Hematopoietic multipotent progenitor cell (in vitro differentiated cells): ENCODE data around the gene NMU. TPM values are rescaled to one million over a fixed set of nuclear protein-coding genes. Genes with fewer than 3 reads are reported as not detected.
"Not testable (repeated sequence)": the region's sequence is repeated elsewhere in the genome, so short reads cannot be mapped to it uniquely, and the experiment has no call there.

ENCODE experiments used
- DNase-seq, 3 donors: peaks; one replicate each; pipeline ENCODE4 v3.0.0-alpha.2; 2011 to 2015; ENCODE audit warnings: low read depth in 2 of 3, low spot score in 2 of 3
- total RNA-seq: library from RNA; depleted of rRNA; stranded (reverse); fragments of >200 nt; gene quantifications from one replicate; pipeline ENCODE4 v1.2.3, GENCODE V29; 2012

NMU gene
- total RNA-seq, 1 donor: 1.1 TPM

DNA sequence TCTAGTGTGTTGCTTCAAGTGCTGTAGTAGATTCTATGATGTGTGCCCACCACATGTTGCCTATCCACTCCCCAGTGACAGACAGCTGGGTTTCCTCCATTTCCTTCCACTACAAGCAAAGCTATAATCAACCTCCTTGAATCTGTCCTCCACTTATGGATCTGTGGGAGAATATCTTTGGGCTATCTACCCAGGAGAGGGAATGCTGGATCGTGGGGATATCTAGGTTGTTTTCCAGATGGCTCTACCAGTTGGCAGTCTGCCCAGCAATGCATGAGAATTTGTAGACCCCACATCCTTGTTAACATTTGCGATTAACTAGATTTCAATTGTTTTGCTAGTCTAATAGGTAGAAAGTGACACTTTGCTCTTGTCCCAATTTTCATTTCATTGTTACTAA, 10.3 kb downstream of the NMU start:
- DNase-seq: no peak

DNA sequence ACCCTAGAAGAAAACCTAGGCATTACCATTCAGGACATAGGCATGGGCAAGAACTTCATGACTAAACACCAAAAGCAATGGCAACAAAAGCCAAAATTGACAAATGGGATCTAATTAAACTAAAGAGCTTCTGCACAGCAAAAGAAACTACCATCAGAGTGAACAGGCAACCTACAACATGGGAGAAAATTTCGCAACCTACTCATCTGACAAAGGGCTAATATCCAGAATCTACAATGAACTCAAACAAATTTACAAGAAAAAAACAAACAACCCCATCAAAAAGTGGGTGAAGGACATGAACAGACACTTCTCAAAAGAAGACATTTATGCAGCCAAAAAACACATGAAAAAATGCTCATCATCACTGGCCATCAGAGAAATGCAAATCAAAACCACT, 12.0 kb downstream of the NMU start:
- DNase-seq: not testable (repeated sequence)

DNA sequence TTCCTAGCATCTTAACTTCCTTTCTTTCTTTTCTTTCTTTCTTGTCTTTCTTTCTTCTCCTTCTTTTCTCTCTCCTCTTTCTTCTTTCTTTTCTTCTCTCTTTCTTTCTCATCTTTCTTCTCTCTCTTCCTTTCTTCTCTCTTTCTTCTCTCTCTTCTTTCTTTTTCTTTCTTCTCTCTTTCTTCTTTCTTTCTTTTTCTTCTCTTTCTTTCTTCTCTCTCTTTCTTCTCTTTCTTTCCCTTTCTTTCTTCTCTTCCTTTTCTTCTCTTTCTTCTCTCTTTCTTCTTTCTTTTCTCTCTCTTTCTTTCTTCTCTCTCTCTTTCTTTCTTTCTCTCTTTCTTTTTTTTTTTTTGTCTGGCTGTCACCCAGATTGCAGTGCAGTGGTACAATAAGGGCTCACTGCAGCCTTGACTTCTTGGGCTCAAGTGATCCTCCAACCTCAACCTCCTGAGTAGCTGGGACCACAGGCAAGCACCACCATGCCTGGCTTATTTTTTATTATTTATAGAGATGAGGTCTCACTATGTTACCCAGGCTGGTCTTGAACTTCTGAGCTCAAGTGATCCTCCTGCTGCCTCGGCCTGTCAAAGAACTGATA, 17.5 kb downstream of the NMU start:
- DNase-seq: no peak

DNA sequence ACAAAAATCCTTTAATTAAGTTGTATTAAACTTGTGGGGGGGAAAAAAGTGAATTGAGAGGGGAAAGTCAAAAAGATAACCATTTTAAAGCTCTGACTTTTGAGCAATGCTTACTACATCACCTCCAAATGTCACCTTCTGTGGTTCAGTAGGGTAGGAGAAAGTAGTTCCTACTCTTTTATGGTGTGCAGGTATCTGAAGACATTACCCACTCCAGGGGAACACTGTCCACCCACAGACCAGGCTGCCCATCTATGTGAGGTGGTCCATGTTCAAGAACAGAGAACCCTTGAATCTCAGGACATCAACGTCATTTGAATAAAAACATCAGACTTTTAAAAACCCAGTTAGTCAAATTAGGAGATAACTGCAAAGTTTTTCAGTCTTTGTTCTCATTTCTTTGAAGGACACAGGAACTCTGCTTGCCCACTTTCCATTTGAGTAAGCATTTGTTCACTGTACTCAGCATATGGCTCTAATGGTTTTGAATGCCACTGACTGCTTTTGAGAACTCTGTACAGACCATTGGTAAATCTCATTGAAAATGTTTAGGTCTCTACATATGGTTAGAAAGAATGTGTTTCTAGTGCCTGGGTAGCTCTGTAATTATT, 18.4 kb downstream of the NMU start:
- no peak for DNase-seq

DNA sequence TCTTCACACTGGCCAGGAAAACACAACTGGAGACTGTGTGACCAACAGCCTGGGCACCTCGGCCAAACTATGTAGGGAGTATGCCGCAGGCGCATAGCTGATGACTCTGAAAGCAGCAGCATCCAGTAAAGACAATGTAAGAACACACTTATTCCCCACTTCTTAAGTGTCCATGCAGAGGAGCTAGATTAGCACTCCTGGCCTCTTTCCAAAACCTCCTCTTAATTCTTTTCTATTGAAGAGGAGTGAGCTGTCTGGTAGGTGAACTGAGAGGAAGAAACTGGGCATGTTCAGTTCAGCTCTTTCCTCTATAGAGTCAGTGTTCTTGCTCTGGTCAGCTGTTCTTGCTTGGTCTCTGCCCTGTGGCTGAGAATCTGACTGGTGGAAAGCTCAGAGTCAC, 21.1 kb downstream of the NMU start:
- no peak for DNase-seq

DNA sequence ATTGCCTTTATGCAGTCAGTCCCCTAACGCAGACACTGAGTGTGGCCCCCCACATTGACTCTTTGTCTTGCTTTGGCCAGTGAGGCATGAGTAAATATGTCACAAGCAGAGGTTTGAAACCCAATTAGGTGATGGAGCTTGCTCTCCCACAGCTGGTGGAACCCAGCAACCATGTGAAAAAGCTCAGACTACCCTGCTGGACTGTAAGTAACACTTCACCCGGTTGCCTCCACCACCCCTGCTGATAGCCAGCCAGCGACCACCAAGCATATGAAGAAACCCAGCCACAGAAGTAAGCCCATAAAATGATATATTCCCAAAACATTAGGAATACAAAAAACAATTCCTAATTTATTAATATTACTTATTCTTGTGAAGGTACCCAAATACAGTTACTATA, 22.5 kb downstream of the NMU start:
- DNase-seq: no peak

DNA sequence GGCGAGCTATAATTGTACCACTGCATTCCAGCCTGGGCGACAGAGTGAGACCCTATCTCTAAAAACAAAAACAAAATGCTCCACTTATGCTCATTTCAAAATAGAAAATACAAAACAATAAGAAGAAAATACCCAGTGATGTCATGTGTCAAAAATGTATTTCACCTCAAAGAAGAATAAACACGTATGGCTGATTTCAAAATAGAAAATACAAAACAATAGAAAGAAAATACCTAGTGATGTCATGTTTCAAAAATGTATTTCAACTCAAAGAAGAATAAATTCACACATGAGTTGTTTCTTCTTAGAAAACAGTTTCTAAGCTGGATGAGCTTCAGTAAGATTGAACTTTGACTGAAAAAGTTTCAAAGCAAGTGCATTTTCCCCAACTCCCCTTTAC, 23.8 kb downstream of the NMU start:
- DNase-seq: no peak

DNA sequence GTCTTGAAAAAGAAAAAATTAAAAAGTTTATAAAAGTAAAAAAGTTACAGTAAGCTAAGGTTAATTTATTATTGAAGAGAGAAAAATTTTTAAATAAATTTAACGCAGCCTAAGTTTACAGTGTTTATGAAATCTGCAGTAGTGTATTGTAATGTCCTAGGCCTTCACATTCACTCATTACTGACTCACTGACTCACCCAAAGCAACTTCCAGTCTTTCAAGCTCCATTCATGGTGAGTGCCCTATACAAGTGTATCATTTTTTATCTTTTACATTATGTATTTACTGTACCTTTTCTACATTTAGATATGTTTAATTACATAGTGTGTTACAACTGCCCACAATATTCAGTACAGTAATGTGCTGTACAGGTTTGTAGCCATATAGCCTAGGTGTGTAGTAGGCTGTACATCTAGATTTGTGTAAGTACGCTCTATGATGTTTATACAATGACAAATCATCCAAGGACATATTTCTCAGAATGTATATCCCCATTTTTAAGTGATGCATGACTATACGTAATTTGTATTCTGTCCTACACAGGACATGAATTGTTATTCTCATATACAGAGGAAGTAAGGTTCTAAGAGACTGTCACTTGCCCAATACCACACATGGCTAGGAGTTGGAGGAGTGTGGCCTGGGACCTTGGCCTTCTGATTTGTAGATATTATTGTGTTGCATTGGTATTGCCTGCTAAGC, 24.6 kb downstream of the NMU start:
- no peak for DNase-seq

DNA sequence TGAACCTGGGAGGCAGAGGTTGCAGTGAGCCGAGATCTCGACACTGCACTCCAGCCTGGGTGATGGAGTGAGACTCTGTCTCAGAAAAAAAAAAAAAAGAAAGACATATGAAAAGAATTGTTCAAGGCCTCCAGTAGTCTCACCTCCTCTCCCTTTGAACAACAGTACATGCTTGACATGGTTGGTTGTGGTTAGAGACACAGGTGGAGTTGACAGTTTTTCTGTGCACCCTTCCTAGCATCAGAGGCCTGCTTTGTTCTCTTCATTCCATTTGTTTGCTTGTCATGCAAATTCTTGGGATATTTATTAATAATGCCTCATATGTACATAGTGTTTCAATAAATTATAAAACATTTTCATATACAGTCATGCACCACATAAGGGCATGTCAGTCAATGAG, 25.7 kb downstream of the NMU start:
- DNase-seq: no peak

DNA sequence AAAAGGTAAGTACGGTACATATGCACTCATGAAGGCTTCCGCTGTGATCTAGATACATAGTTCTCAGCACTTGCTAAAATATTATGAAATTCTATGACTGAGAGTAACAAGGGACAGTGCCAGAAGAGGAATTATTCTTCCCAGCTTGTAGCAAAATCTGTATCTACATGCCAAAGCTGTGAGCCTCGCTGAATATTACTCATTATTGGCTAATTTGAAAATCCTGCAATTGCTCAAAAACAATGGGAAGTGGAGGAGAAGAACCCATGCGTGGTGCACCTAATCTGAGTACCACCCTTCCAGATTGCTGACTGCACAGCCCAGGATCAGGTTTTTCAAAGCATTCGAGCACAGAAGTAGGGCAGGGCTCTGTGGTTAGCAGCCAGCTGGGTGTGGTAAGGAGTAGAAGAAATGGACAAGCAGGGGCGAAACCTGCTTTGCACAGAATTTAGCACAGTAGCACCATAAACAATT, 26.7 kb downstream of the NMU start:
- DNase-seq: no peak

DNA sequence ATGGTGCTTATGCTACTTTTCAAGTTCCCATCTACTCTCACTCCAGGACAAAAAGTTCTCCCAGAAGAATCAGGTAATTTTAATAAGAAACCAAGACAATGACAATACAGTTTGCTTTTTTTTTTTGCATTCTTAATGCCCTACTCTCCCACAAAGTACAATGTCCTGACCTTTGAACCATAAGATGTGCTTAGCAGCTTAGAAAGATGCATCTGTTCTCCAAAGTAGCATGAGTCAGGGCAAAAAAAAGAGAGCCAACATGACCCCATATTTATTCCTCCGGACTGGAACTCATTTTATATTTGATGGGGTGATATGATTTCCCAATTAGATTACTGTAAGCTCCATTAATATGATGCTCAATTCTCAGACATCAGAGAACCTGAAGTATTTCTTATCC, 27.5 kb downstream of the NMU start:
- no peak for DNase-seq

DNA sequence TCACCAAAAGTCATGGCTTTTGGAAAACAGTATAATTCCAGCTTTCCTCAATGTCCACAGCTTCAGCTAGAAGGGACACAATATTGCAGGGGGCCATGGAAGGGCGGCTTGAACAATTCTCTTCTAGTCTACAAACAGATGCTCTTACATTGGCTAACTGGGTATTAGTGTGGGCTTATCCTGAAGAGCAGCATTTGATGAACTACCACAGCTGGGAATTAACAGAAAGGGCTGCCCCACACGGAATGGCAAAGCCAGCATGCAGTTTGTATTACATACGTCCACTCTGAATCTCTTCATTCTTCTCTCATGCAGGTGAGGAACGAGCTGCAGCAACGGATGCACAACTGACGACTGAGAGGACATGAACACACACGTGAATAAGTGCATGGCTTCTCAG, 31.1 kb downstream of the NMU start:
- DNase-seq: no peak

DNA sequence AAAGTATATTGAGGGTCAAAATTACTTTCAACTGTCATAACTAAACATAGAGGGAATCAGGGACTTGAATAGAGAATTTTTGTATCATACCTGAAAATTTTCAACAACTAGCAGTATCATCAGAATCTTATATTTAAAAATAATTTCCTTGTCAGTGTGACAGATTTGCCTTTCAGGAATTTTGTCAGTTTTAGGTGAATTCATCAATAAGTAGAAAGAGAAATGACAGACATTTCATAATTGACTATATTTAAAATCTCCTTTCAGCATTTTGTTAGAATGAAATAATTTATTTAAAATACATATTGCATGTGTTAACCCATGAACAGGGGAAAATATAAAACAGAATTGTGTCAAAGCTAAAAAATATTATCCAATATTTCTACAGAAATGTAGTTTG, 35.5 kb downstream of the NMU start:
- no peak for DNase-seq

DNA sequence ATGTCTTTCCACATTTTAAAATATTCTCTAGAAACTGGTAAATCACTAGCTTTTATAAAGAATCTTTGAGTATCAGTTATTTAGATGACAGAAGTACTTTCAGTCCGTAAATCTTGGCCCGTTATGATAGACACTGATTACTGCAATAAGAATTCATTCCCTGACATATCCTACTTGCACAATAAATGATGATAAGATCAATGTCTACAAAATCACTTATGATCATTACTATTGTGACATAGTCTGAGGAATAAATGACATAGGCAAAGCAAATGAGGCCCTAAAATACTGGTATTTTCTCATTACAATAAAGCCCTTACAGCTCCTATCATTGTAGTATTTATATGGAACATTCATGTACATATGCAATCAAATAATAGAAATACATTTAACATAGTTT, 37.5 kb downstream of the NMU start:
- no peak for DNase-seq

DNA sequence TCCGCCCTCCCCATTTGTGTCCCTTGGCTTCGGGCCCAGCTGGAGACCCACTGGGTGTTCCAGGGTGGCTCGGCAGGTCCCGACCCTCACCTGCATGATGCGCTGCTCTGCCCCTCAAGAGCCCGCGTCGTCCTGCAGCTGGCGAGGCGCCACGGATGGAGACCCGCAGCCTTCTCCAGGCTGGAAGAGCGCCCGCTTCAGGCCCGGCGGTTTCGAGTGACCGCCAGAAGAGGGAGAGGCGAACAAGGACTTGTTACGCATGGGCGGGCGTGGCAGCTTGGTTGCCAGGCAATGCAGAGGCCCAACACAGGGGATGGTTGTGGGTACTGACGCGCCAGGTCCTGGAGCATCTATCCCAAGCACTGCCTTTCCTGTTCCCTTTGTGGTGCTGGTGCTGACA, 44.1 kb downstream of the NMU start, which contains the start of gene PDCL2:
Gene PDCL2, minus strand, starts transcription at position 232 of the 400 bp plus-strand sequence. Its CDS starts 136 bp downstream, at position 96.
- no peak for DNase-seq

DNA sequence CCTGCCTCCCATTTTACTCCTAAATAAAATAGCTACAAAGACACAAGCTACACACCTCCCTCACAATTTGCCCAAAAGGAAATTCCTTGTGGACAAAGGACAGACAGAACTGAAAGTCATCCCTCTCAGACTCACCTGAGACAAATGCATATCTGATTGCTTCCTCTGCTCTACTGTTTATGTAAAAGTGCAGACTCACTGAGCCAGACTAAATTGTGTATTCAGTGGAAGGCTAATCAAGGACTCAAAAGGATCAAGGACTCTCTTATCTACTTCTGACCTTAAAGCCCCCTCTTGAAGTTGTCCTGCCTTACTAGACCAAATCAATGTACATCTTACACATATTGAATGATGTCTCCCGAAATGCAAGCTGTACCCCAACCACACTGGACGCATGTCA, 47.9 kb downstream of the NMU start:
- no peak for DNase-seq

DNA sequence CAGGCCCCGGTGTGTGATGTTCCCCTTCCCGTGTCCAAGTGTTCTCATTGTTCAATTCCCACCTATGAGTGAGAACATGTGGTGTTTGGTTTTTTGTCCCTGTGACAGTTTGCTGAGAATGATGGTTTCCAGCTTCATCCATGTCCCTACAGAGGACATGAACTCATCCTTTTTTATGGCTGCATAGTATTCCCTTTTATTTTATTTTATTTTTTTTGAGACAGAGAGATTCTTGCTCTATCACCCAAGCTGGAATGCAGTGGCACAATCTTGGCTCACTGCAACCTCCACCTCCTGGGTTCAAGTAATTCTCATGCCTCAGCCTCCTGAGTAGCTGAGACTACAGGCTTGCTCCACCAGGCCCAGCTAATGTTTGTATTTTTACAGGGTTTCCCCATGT, 53.3 kb downstream of the NMU start:
- DNase-seq: not testable (repeated sequence)

DNA sequence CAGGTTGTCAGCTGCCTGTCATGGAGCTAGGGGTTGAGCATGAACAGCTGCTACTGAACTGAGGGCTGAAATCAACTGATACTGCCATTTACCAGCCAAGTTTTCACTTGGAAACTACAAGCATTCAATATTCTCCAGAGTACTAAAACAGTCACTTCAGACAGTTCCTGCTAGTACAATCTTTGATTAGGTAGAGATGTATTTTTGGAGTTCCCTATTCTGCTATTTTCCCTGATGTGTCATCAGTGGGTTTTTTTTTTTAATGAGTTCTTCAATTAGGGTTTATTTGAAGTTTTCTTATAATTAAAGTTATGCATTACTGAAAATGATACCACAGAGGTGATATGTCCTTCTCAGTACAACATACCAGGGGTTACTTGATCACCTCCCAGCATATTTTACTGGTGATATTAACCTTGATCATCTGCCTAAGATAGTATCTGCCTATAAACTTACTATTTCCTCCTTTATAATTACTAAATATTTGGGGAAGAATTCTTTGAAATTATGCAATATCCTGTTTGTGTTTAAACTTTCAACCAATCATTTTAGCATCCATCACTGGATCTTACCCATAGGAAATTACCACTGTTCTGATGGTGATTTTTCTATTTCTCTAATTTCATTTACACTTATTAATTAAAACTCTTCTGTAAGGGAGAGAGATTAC, 57.6 kb downstream of the NMU start:
- no peak for DNase-seq

DNA sequence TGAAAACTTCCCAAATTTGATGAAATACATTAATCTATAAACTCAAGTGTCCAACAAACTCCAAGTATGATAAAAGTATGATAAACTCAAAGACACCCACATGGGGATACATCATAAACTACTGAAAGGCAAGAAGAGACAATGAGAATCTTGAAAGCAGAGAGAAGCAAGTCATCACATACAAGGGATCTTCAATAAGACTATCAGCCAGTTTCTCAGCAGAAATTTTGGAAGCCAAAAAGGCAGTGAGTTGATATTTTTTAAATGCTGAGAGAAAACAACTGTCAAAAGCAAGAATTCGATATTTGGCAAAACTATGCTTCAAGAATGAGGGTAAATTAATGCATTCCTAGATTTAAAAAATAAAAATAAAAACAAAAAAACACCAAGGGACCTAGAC, 60.6 kb downstream of the NMU start:
- DNase-seq: no peak

DNA sequence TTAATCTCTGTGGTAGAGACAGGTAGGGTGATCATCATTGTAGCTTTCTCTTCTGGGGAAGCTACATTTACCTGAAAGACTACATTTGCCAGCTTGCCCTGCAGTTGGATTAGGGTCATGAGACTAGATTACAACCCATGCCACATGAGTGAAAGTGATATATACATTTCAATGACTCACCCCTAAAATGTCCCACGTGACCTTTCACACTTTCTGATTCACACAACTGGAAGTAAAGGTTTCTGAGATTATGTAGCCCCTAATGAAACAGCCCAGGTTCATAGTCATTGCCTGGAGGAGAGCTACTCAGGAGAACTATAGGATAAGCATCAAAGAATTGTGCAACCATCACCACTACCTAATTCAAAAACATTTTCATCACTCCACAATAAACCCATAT, 61.8 kb downstream of the NMU start:
- no peak for DNase-seq

DNA sequence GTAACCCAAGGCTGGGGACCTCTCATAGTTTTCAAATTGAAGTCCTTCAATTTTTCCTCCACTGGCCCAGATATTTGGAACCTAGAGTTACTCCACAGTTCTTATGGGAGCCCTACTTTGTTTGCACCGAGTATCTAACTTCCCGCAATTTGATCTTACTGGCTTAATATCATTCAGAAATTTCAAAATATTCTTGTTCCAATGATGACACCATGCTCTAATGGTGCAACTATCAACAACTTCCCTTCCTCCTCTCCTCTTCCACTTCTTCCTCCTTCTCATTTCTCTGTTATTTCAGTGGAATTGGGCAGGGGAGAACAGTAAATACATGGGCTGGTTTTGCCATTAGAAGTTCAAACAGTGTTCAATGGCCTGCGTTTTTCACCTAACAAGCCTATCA, 64.3 kb downstream of the NMU start:
- DNase-seq: no peak
